K562 (cell line): ENCODE results near the gene SRRD.

ENCODE experiments used
- LEF1 ChIP-seq: fragments of 450-650 bp; IDR thresholded peaks from 2 replicates; pipeline ENCODE4 v1.6.1; 2016; ENCODE audit warnings: mild to moderate bottlenecking
- POLR2G ChIP-seq: fragments of 200-400 bp; formaldehyde crosslinking; IDR thresholded peaks from 2 replicates; pipeline ENCODE4 v1.6.1; 2017; ENCODE audit warnings: low read depth, mild to moderate bottlenecking, antibody characterized with exemption, low read length, moderate library complexity
- RAD21 ChIP-seq, 2 experiments: fragments of 250-450 bp in 1 of 2; fragments of 450-650 bp in 1 of 2; sonication (Bioruptor Pico) in 1 of 2; formaldehyde crosslinking in 1 of 2; IDR thresholded peaks in 1 of 2; conservative IDR thresholded peaks in 1 of 2; 2 replicates each; pipeline versions ENCODE4 v1.4.0 to v1.8.0; 2020 to 2022; ENCODE audit warnings: mild to moderate bottlenecking in 2 of 2, moderate library complexity in 1 of 2
- TAF1 ChIP-seq: IDR thresholded peaks from 2 replicates; pipeline ENCODE4 v1.6.1; 2011; ENCODE audit warnings: mild to moderate bottlenecking, low read length, moderate library complexity; ENCODE audit not compliant: insufficient read depth, control insufficient read depth, severe bottlenecking; ENCODE audit errors: extremely low read depth
- ZNF197 ChIP-seq: fragments of 200-800 bp; sonication (Bioruptor generic); IDR thresholded peaks from 2 replicates; pipeline ENCODE4 v1.6.1; 2016; ENCODE audit warnings: low read depth, missing genetic modification characterization, missing compliant biosample characterization

DNA sequence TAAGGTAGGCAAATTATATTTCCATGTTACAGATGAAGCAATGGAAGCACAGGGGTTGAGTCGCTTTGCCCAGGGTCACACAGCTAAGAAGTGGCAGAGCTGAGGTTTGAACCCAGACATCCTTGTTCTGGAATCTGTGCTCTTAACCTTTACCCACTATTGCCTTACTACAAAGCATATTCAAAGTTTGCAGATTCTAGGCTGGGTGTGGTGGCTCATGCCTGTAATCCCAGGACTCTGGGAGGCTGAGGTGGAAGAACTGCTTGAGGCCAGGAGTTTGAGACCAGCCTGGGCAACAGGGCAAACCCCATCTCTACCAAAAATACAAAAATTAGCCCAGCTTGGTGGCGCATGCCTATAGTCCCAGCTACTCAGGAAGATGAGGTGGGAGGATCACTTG, 56.4 kb downstream of the SRRD start:
- TF ChIP-seq LEF1 (no peak), POLR2G (no peak), TAF1 (no peak), ZNF197 (CRISPR knock-in tag) (no peak), RAD21 (CRISPR knock-in tag; conservative IDR thresholded peaks at IDR 0.05 in 1 of 2, IDR thresholded peaks at IDR 0.05 in 1 of 2) (no peak)
